Astrocyte (in vitro differentiated cells and primary cell): ENCODE data around the gene MISP.

ENCODE experiments used
- CTCF ChIP-seq: IDR thresholded peaks from 2 replicates; pipeline ENCODE4 v1.5.1; 2011; ENCODE audit warnings: low read depth, mild to moderate bottlenecking, inconsistent platforms, low read length, moderate library complexity; ENCODE audit not compliant: insufficient read depth
- EZH2 ChIP-seq: IDR thresholded peaks from 2 replicates; pipeline ENCODE4 v1.6.1; 2012; ENCODE audit warnings: mild to moderate bottlenecking, low read length, inconsistent platforms; ENCODE audit not compliant: insufficient read depth

- no peak for TF ChIP-seq EZH2
- no peak for TF ChIP-seq CTCF
These were observed 30.9 kb downstream of the MISP start for GRCh38 chr19:781800-782184.
